ENCODE data around the gene ELAVL4.

DNA sequence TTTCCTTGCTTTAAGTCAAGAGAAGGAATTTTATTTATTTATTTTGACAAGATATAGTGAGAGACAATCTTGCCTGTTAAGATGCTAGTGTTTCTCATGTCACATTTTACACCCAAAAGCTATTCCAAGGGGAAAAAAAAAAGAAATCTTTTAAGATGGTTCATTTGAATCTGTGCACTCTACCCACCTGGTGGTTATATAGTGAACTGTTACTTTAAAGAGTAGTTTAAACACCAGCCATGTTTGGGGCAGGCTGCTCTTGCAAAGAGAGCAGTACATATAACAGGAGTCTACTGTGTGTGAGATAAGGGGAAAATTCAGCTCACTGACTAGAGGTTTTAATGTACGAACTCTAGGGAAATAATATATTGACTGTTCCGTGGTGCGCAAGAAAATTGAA, 3.3 kb upstream of the ELAVL4 start:
- TF ChIP-seq POLR2A (IDR thresholded peaks at IDR 0.05; ENCODE audit: borderline replicate concordance, extremely low read depth, insufficient read depth, insufficient read length) = no peak
- TF ChIP-seq POLR2AphosphoS5 (IDR thresholded peaks at IDR 0.05; ENCODE audit: low read depth, low read length) = no peak
- TF ChIP-seq, protein P1, sequence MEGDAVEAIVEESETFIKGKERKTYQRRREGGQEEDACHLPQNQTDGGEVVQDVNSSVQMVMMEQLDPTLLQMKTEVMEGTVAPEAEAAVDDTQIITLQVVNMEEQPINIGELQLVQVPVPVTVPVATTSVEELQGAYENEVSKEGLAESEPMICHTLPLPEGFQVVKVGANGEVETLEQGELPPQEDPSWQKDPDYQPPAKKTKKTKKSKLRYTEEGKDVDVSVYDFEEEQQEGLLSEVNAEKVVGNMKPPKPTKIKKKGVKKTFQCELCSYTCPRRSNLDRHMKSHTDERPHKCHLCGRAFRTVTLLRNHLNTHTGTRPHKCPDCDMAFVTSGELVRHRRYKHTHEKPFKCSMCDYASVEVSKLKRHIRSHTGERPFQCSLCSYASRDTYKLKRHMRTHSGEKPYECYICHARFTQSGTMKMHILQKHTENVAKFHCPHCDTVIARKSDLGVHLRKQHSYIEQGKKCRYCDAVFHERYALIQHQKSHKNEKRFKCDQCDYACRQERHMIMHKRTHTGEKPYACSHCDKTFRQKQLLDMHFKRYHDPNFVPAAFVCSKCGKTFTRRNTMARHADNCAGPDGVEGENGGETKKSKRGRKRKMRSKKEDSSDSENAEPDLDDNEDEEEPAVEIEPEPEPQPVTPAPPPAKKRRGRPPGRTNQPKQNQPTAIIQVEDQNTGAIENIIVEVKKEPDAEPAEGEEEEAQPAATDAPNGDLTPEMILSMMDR (IDR thresholded peaks at IDR 0.05 in 2 of 3, conservative IDR thresholded peaks at IDR 0.05 in 1 of 3; ENCODE audit: borderline replicate concordance in 1 of 3, insufficient read depth in 1 of 3, low read depth in 2 of 3, low read length in 2 of 3) = peak in 2 of 3 experiments; percentile 33 to 47; a peak in 4 of 6 replicates
- TF ChIP-seq EZH2 (IDR thresholded peaks at IDR 0.05) = no peak
- TF ChIP-seq EZH2phosphoT487 (IDR thresholded peaks at IDR 0.05; ENCODE audit: borderline replicate concordance) = no peak
- no peak for TF ChIP-seq ZNF274 (IDR thresholded peaks at IDR 0.05; ENCODE audit: low read depth, low read length)
- TF ChIP-seq, protein P2, sequence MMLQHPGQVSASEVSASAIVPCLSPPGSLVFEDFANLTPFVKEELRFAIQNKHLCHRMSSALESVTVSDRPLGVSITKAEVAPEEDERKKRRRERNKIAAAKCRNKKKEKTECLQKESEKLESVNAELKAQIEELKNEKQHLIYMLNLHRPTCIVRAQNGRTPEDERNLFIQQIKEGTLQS (IDR thresholded peaks at IDR 0.05) = no peak

Data from HCT116 (cell line).